ENCODE results near the gene IGF2BP2.
"Not testable (repeated sequence)": the region's sequence is repeated elsewhere in the genome, so short reads cannot be mapped to it uniquely, and the experiment has no call there.

Gene IGF2BP2

GRCh38 chr3:185820973-185821758 lies 3.7 kb downstream of the IGF2BP2 start:
- DNase-seq (ENCODE audit: low read depth): no peak
- no peak overlapping the region for H3K4me3 ChIP-seq (ENCODE audit: low read depth, low read length)
- TF ChIP-seq CTCF (IDR thresholded peaks at IDR 0.05; ENCODE audit: insufficient read depth, low read depth, low read length, missing control alignments): no peak

- no peak for DNase-seq (ENCODE audit: low read depth)
- no peak for TF ChIP-seq CTCF (IDR thresholded peaks at IDR 0.05; ENCODE audit: insufficient read depth, low read depth, low read length, missing control alignments)
- H3K4me3 ChIP-seq (ENCODE audit: low read depth, low read length): no peak overlapping the region
Measured at GRCh38 chr3:185818267-185818875, 6.5 kb downstream of the IGF2BP2 start.

- no peak for TF ChIP-seq CTCF (IDR thresholded peaks at IDR 0.05; ENCODE audit: insufficient read depth, low read depth, low read length, missing control alignments)
- no peak overlapping the region for H3K4me3 ChIP-seq (ENCODE audit: low read depth, low read length)
- no peak for DNase-seq (ENCODE audit: low read depth)
Measured at GRCh38 chr3:185815391-185816282, 9.2 kb downstream of the IGF2BP2 start.

- DNase-seq (ENCODE audit: low read depth): no peak
Measured at GRCh38 chr3:185813691-185814215, 11.1 kb downstream of the IGF2BP2 start.

GRCh38 chr3:185813205-185813604 lies 11.6 kb downstream of the IGF2BP2 start:
- DNase-seq (ENCODE audit: low read depth): no peak
- H3K4me3 ChIP-seq (ENCODE audit: low read depth, low read length): no peak overlapping the region
- TF ChIP-seq CTCF (IDR thresholded peaks at IDR 0.05; ENCODE audit: insufficient read depth, low read depth, low read length, missing control alignments): no peak

More at GRCh38 chr3:185813691-185814215, 11.1 kb downstream of the IGF2BP2 start:
- no peak overlapping the region for H3K4me3 ChIP-seq (ENCODE audit: low read depth, low read length)
- no peak for TF ChIP-seq CTCF (IDR thresholded peaks at IDR 0.05; ENCODE audit: insufficient read depth, low read depth, low read length, missing control alignments)

GRCh38 chr3:185807445-185808068 lies 17.3 kb downstream of the IGF2BP2 start:
- DNase-seq (ENCODE audit: low read depth): peak; percentile 8
- TF ChIP-seq CTCF (IDR thresholded peaks at IDR 0.05; ENCODE audit: insufficient read depth, low read depth, low read length, missing control alignments): no peak
- H3K4me3 ChIP-seq (ENCODE audit: low read depth, low read length): no peak overlapping the region

- DNase-seq (ENCODE audit: low read depth): not testable (repeated sequence)
Measured at GRCh38 chr3:185798831-185799110, 26.1 kb downstream of the IGF2BP2 start.

More at GRCh38 chr3:185798831-185799110, 26.1 kb downstream of the IGF2BP2 start:
- not testable (repeated sequence) for H3K4me3 ChIP-seq (ENCODE audit: low read depth, low read length)
